ENCODE results near the gene ATN1. TPM values are rescaled to one million over a fixed set of nuclear protein-coding genes. Genes with fewer than 3 reads are reported as not detected.

The ATN1 gene
- total RNA-seq, 1 donor from 2014 or later, result 139 TPM

DNA sequence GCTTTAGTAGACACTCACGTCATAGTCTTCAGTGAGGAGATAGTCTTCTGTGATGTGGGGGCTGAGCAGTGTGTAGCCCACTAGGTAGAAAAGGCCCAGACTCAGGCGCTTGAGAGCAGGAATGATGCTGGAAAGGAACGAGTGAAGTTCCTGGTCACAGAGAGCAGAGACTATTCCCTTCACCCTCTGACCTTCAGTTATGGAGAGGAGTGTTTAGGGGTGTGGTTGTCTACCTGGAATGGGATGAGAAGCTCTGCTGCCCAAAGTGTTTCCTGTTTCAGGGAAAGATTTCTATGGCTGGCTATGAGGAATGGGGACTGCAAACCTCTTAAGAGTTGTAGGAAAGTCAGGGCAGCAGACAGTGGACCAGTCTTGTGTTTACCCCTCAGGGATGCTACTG is 51.7 kb downstream of the ATN1 start:
- TF ChIP-seq CTCF (conservative IDR thresholded peaks at IDR 0.05), result no peak
- DNase-seq (ENCODE audit: extremely low spot score, unreplicated experiment), result no peak
- no peak overlapping the region for H3K4me3 Mint-ChIP-seq
- H3K27ac Mint-ChIP-seq, result peak overlapping the region; percentile 88
- no peaks in the 10 kb centered on the region for H3K9me3 Mint-ChIP-seq
- H3K36me3 Mint-ChIP-seq, result peaks cover 48% of the 10 kb centered on the region
- H3K27me3 Mint-ChIP-seq, result no peaks in the 10 kb centered on the region
- no peaks in the 10 kb centered on the region for H3K4me1 Mint-ChIP-seq (ENCODE audit: unreplicated experiment)

DNA sequence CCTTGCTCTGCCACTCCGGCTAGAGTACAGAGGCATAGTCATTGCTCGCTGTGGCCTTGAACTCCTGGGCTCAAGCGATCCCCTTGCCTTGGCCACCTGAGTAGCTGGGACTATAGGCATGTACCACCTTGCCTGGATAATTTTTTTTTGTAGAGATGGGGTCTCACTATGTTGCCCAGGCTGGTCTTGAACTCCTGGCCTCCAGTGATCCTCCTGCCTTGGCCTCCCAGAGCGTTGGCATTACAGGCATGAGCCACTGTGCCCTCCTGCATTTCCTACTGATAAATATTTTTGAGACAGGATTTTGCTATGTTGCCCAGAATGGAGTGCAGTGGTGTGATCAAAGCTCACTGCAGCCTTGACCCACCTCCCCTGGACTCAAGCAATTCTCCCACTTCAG is 52.3 kb downstream of the ATN1 start:
- Mint-ChIP-seq H3K4me1 (ENCODE audit: unreplicated experiment) (no peaks in the 10 kb centered on the region), H3K36me3 (peaks cover 48% of the 10 kb centered on the region), H3K27ac (peak overlapping the region; percentile 84), H3K9me3 (no peaks in the 10 kb centered on the region), H3K4me3 (no peak overlapping the region), H3K27me3 (no peaks in the 10 kb centered on the region)
- DNase-seq (ENCODE audit: extremely low spot score, unreplicated experiment), result no peak
- TF ChIP-seq CTCF (conservative IDR thresholded peaks at IDR 0.05), result no peak

GRCh38 chr12:6980740-6981139 is 53.0 kb downstream of the ATN1 start:
- H3K9me3 Mint-ChIP-seq, result no peaks in the 10 kb centered on the region
- peak overlapping the region; percentile 84 for H3K27ac Mint-ChIP-seq

DNA sequence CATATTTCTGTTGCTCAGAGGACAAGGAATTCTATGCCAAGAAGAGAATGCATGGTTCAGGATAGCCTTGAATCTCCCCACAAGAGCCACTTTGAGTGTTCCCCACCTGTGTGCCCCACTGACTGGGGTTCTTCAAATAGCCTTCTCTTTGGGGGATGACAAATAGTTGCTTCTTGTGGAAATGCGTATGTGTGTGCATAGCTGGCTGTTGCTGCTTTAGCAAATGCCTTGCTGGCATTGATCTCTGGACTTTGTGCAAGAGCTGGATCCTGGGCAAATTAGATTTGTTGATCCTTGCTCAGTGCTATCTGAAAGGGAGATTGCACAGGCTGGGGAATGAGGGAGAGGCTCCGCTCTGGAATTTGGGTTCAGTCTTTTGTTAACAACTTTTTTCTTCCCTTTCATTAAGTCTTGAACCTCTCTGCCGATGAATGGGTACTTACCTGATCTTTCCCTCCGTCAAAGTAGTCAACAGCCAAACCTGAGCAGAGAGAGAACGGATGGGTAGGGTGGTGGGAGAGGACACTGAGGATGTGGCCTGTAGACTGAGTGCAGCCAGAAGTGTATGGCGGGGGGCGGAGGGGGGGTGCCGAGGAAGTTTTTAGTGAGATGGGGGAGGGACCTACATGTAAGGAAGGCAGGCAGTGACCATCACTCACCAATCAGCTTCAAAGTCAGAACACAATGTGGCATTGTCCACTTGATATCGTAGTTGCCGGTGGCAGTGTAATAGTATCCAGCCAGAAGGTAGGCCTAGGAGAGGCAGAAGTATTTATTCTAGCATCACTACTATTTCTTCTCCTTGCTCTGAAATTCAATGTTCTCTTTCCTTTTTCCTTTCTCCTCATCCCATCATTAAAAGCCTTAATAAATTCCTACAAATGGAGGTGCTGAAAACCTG is 53.6 kb downstream of the ATN1 start:
- Mint-ChIP-seq H3K4me3 (no peak overlapping the region), H3K9me3 (no peaks in the 10 kb centered on the region), H3K4me1 (ENCODE audit: unreplicated experiment) (no peaks in the 10 kb centered on the region), H3K36me3 (peaks cover 45% of the 10 kb centered on the region), H3K27me3 (no peaks in the 10 kb centered on the region), H3K27ac (peak overlapping the region; percentile 84)
- no peak for DNase-seq (ENCODE audit: extremely low spot score, unreplicated experiment)
- TF ChIP-seq CTCF (conservative IDR thresholded peaks at IDR 0.05), result no peak

More at GRCh38 chr12:6980740-6981139, 53.0 kb downstream of the ATN1 start:
- Mint-ChIP-seq H3K27me3 (no peaks in the 10 kb centered on the region), H3K4me1 (ENCODE audit: unreplicated experiment) (no peaks in the 10 kb centered on the region), H3K4me3 (no peak overlapping the region), H3K36me3 (peaks cover 46% of the 10 kb centered on the region)
- DNase-seq (ENCODE audit: extremely low spot score, unreplicated experiment), result no peak
- no peak for TF ChIP-seq CTCF (conservative IDR thresholded peaks at IDR 0.05)

DNA sequence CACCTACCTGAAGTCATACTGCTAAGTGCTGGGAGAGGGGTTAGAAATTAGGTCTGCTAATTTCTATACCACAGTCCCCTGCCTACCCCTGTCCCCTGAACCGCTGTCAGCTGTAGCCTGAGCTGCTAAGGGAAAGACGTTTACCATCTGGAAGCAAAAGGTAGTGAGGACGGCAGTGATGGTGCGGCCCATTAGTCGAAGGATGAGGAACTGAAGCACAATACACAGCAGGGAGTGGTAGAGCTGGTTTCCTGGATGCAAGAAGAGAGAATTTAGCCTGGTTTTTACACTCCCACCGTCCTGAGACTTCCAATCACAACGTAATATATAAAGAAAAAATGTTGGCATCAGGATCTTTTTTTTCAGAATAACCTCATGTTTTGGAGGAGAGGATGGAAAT is 54.8 kb downstream of the ATN1 start:
- TF ChIP-seq CTCF (conservative IDR thresholded peaks at IDR 0.05), result no peak
- no peaks in the 10 kb centered on the region for H3K27me3 Mint-ChIP-seq
- no peaks in the 10 kb centered on the region for H3K9me3 Mint-ChIP-seq
- no peaks in the 10 kb centered on the region for H3K4me1 Mint-ChIP-seq (ENCODE audit: unreplicated experiment)
- H3K27ac Mint-ChIP-seq, result no peak overlapping the region
- no peak overlapping the region for H3K4me3 Mint-ChIP-seq
- H3K36me3 Mint-ChIP-seq, result peaks cover 39% of the 10 kb centered on the region
- no peak for DNase-seq (ENCODE audit: extremely low spot score, unreplicated experiment)

Data from type B pancreatic cell (in vitro differentiated cells).